Ovary (tissue), 3 donors: ENCODE measurements around the gene ARID5A.

Experiments used
- EP300 ChIP-seq: sonication (generic); formaldehyde crosslinking; IDR thresholded peaks from one replicate; pipeline ENCODE4 v1.6.1; 2017; ENCODE audit warnings: antibody characterized with exemption
- POLR2A ChIP-seq: fragments of 450-650 bp; IDR thresholded peaks from one replicate; pipeline ENCODE4 v1.6.1; 2017; ENCODE audit warnings: antibody characterized with exemption, mild to moderate bottlenecking, moderate library complexity
- TF ChIP-seq, protein P1 (sequence below), 3 donors: fragments of 450-650 bp in 2 of 3; fragments of 200-600 bp in 1 of 3; IDR thresholded peaks; one replicate each; pipeline versions ENCODE4 v1.5.1 to v1.8.0; 2016 to 2022; ENCODE audit warnings: antibody characterized with exemption in 3 of 3, mild to moderate bottlenecking in 1 of 3
- donor health status: DM: no; HTN: no; CAD: no.

DNA sequence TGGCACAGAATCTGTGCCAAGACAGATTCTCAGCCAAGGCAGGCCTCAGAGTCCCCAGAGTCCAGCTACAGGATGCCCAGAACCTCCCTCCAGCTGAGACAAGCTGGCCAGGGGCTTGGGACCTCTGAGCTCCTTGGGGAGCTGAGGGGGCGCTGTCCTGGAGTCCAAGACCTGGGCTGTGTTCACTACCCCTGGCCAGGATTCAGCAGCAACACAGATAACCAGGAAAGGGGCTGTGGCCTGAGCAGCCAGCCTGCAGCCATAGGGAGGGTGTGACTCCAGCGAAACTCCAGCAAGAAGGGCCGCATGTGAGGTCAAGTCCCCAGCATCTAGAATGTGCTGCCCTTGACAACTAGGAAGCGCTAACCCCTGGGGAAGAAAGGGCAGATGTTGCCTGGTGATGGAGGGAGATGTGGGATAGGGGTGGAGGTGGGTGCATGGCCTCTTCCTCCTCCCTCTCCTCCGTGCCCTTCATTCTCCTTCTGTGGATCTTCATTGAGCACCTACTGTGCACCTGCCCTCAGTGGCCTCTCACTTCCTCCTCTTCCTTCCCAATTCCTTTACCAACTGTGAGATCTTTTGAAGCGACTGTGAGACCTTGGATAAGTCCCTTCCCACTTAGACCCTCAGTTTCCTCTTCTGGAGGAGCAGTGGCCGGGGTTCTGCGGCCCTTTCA is 7.7 kb upstream of the ARID5A start:
- TF ChIP-seq EP300, result no peak
- TF ChIP-seq, protein P1, sequence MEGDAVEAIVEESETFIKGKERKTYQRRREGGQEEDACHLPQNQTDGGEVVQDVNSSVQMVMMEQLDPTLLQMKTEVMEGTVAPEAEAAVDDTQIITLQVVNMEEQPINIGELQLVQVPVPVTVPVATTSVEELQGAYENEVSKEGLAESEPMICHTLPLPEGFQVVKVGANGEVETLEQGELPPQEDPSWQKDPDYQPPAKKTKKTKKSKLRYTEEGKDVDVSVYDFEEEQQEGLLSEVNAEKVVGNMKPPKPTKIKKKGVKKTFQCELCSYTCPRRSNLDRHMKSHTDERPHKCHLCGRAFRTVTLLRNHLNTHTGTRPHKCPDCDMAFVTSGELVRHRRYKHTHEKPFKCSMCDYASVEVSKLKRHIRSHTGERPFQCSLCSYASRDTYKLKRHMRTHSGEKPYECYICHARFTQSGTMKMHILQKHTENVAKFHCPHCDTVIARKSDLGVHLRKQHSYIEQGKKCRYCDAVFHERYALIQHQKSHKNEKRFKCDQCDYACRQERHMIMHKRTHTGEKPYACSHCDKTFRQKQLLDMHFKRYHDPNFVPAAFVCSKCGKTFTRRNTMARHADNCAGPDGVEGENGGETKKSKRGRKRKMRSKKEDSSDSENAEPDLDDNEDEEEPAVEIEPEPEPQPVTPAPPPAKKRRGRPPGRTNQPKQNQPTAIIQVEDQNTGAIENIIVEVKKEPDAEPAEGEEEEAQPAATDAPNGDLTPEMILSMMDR (IDR thresholded peaks at IDR 0.05), result no peak
- no peak for TF ChIP-seq POLR2A
